ENCODE results near the gene HFM1.

DNA sequence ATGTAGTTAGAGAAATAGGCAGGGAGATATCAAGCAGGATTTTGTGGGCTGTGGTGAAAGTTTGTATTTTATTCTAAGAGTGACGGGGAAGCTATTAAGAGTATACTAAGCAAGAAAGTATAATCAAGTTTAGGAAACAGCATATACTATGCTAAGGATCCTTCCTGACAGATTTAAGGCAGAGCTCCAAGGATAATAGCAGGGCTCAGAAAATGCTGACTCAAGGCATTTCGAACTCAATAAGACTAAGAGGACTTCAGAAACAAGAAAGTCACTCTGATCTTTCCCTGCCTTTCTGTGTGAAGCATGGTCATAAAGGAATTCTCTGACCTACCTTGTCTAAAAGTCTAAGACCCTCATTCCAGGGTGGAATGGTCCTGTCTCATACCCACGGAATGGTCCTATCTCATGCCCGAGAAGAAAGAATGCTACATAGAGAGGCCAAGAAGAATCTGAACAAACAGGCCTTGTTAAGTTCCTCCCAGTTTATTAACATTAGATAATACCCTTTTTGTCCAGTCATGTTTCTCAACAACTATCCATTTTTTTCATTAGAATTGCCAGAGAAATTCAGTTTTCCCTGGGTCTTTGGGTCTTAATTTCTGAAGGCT, 59.1 kb downstream of the HFM1 start:
- TF ChIP-seq POLR2A (IDR thresholded peaks at IDR 0.05), result no peak
- no peak for TF ChIP-seq CTCF (IDR thresholded peaks at IDR 0.05)
